Measurements from ENCODE around the gene FHIT.

Gene FHIT

GRCh38 chr3:59756934-59757333 lies 1494.3 kb downstream of the FHIT start:
- Histone ChIP-seq H3K4me1 (ENCODE audit: control insufficient read depth in 5 of 5, insufficient read depth in 5 of 5, low read length in 5 of 5) (peaks cover 0 to 12% (median 6%) of the 10 kb centered on the region in 5 donors), H3K9ac (ENCODE audit: low read length in 5 of 5) (no peak overlapping the region), H3K4me3 (ENCODE audit: low read depth in 1 of 5, low read length in 5 of 5) (no peak overlapping the region)

GRCh38 chr3:59754456-59755129 lies 1496.7 kb downstream of the FHIT start:
- Histone ChIP-seq H3K36me3 (ENCODE audit: control insufficient read depth in 5 of 5, insufficient read depth in 5 of 5, low read length in 5 of 5) (no peaks in the 10 kb centered on the region), H3K4me3 (ENCODE audit: low read depth in 1 of 5, low read length in 5 of 5) (no peak overlapping the region), H3K9ac (ENCODE audit: low read length in 5 of 5) (no peak overlapping the region), H3K27me3 (ENCODE audit: control insufficient read depth in 5 of 5, insufficient read depth in 4 of 5, low read length in 5 of 5) (no peaks in the 10 kb centered on the region), H3K27ac (ENCODE audit: low read depth, low read length) (no peak overlapping the region), H3K9me3 (ENCODE audit: control insufficient read depth in 5 of 5, low read length in 5 of 5) (no peaks in the 10 kb centered on the region), H3K4me1 (ENCODE audit: control insufficient read depth in 5 of 5, insufficient read depth in 5 of 5, low read length in 5 of 5) (peaks cover 0 to 12% (median 6%) of the 10 kb centered on the region in 5 donors)

More at GRCh38 chr3:59756934-59757333, 1494.3 kb downstream of the FHIT start:
- Histone ChIP-seq H3K9me3 (ENCODE audit: control insufficient read depth in 5 of 5, low read length in 5 of 5) (no peaks in the 10 kb centered on the region), H3K27me3 (ENCODE audit: control insufficient read depth in 5 of 5, insufficient read depth in 4 of 5, low read length in 5 of 5) (no peaks in the 10 kb centered on the region), H3K27ac (ENCODE audit: low read depth, low read length) (no peak overlapping the region), H3K36me3 (ENCODE audit: control insufficient read depth in 5 of 5, insufficient read depth in 5 of 5, low read length in 5 of 5) (no peaks in the 10 kb centered on the region)

- H3K9ac ChIP-seq (ENCODE audit: low read length in 5 of 5): no peak overlapping the region
Observed at GRCh38 chr3:59753808-59754450, 1497.3 kb downstream of the FHIT start.

GRCh38 chr3:59752925-59753324 lies 1498.3 kb downstream of the FHIT start:
- Histone ChIP-seq H3K27ac (ENCODE audit: low read depth, low read length) (no peak overlapping the region), H3K4me1 (ENCODE audit: control insufficient read depth in 5 of 5, insufficient read depth in 5 of 5, low read length in 5 of 5) (peaks cover 0 to 12% (median 6%) of the 10 kb centered on the region in 5 donors), H3K9me3 (ENCODE audit: control insufficient read depth in 5 of 5, low read length in 5 of 5) (no peaks in the 10 kb centered on the region), H3K9ac (ENCODE audit: low read length in 5 of 5) (no peak overlapping the region), H3K36me3 (ENCODE audit: control insufficient read depth in 5 of 5, insufficient read depth in 5 of 5, low read length in 5 of 5) (no peaks in the 10 kb centered on the region), H3K27me3 (ENCODE audit: control insufficient read depth in 5 of 5, insufficient read depth in 4 of 5, low read length in 5 of 5) (no peaks in the 10 kb centered on the region), H3K4me3 (ENCODE audit: low read depth in 1 of 5, low read length in 5 of 5) (no peak overlapping the region)

More at GRCh38 chr3:59753808-59754450, 1497.3 kb downstream of the FHIT start:
- Histone ChIP-seq H3K9me3 (ENCODE audit: control insufficient read depth in 5 of 5, low read length in 5 of 5) (no peaks in the 10 kb centered on the region), H3K36me3 (ENCODE audit: control insufficient read depth in 5 of 5, insufficient read depth in 5 of 5, low read length in 5 of 5) (no peaks in the 10 kb centered on the region), H3K27ac (ENCODE audit: low read depth, low read length) (no peak overlapping the region), H3K4me3 (ENCODE audit: low read depth in 1 of 5, low read length in 5 of 5) (no peak overlapping the region), H3K4me1 (ENCODE audit: control insufficient read depth in 5 of 5, insufficient read depth in 5 of 5, low read length in 5 of 5) (peaks cover 0 to 12% (median 6%) of the 10 kb centered on the region in 5 donors), H3K27me3 (ENCODE audit: control insufficient read depth in 5 of 5, insufficient read depth in 4 of 5, low read length in 5 of 5) (no peaks in the 10 kb centered on the region)

- no peak overlapping the region for H3K9ac ChIP-seq (ENCODE audit: low read length in 5 of 5)
Observed at GRCh38 chr3:59751606-59752005, 1499.6 kb downstream of the FHIT start.

GRCh38 chr3:59750391-59750790 lies 1500.9 kb downstream of the FHIT start:
- H3K9ac ChIP-seq (ENCODE audit: low read length in 5 of 5): no peak overlapping the region
- no peaks in the 10 kb centered on the region for H3K4me1 ChIP-seq (ENCODE audit: control insufficient read depth in 5 of 5, insufficient read depth in 5 of 5, low read length in 5 of 5)
- no peaks in the 10 kb centered on the region for H3K27me3 ChIP-seq (ENCODE audit: control insufficient read depth in 5 of 5, insufficient read depth in 4 of 5, low read length in 5 of 5)
- H3K9me3 ChIP-seq (ENCODE audit: control insufficient read depth in 5 of 5, low read length in 5 of 5): no peaks in the 10 kb centered on the region
- H3K27ac ChIP-seq (ENCODE audit: low read depth, low read length): no peak overlapping the region
- H3K4me3 ChIP-seq (ENCODE audit: low read depth in 1 of 5, low read length in 5 of 5): no peak overlapping the region
- no peaks in the 10 kb centered on the region for H3K36me3 ChIP-seq (ENCODE audit: control insufficient read depth in 5 of 5, insufficient read depth in 5 of 5, low read length in 5 of 5)

More at GRCh38 chr3:59751606-59752005, 1499.6 kb downstream of the FHIT start:
- Histone ChIP-seq H3K27ac (ENCODE audit: low read depth, low read length) (no peak overlapping the region), H3K27me3 (ENCODE audit: control insufficient read depth in 5 of 5, insufficient read depth in 4 of 5, low read length in 5 of 5) (no peaks in the 10 kb centered on the region), H3K9me3 (ENCODE audit: control insufficient read depth in 5 of 5, low read length in 5 of 5) (no peaks in the 10 kb centered on the region), H3K36me3 (ENCODE audit: control insufficient read depth in 5 of 5, insufficient read depth in 5 of 5, low read length in 5 of 5) (no peaks in the 10 kb centered on the region), H3K4me3 (ENCODE audit: low read depth in 1 of 5, low read length in 5 of 5) (no peak overlapping the region), H3K4me1 (ENCODE audit: control insufficient read depth in 5 of 5, insufficient read depth in 5 of 5, low read length in 5 of 5) (peaks cover 0 to 2% (median 0%) of the 10 kb centered on the region in 5 donors)

- Histone ChIP-seq H3K4me1 (ENCODE audit: control insufficient read depth in 5 of 5, insufficient read depth in 5 of 5, low read length in 5 of 5) (no peaks in the 10 kb centered on the region), H3K4me3 (ENCODE audit: low read depth in 1 of 5, low read length in 5 of 5) (no peak overlapping the region), H3K9me3 (ENCODE audit: control insufficient read depth in 5 of 5, low read length in 5 of 5) (peaks cover 0 to 4% (median 0%) of the 10 kb centered on the region in 5 donors), H3K27ac (ENCODE audit: low read depth, low read length) (no peak overlapping the region), H3K36me3 (ENCODE audit: control insufficient read depth in 5 of 5, insufficient read depth in 5 of 5, low read length in 5 of 5) (no peaks in the 10 kb centered on the region), H3K9ac (ENCODE audit: low read length in 5 of 5) (no peak overlapping the region), H3K27me3 (ENCODE audit: control insufficient read depth in 5 of 5, insufficient read depth in 4 of 5, low read length in 5 of 5) (no peaks in the 10 kb centered on the region)
Observed at GRCh38 chr3:59749291-59749690, 1502.0 kb downstream of the FHIT start.

GRCh38 chr3:59746585-59746984 lies 1504.7 kb downstream of the FHIT start:
- Histone ChIP-seq H3K4me1 (ENCODE audit: control insufficient read depth in 5 of 5, insufficient read depth in 5 of 5, low read length in 5 of 5) (no peaks in the 10 kb centered on the region), H3K36me3 (ENCODE audit: control insufficient read depth in 5 of 5, insufficient read depth in 5 of 5, low read length in 5 of 5) (no peaks in the 10 kb centered on the region), H3K4me3 (ENCODE audit: low read depth in 1 of 5, low read length in 5 of 5) (no peak overlapping the region), H3K27ac (ENCODE audit: low read depth, low read length) (no peak overlapping the region), H3K9me3 (ENCODE audit: control insufficient read depth in 5 of 5, low read length in 5 of 5) (peaks cover 0 to 4% (median 0%) of the 10 kb centered on the region in 5 donors), H3K27me3 (ENCODE audit: control insufficient read depth in 5 of 5, insufficient read depth in 4 of 5, low read length in 5 of 5) (no peaks in the 10 kb centered on the region), H3K9ac (ENCODE audit: low read length in 5 of 5) (no peak overlapping the region)

- no peak overlapping the region for H3K9ac ChIP-seq (ENCODE audit: low read length in 5 of 5)
- no peak overlapping the region for H3K27ac ChIP-seq (ENCODE audit: low read depth, low read length)
- H3K27me3 ChIP-seq (ENCODE audit: control insufficient read depth in 5 of 5, insufficient read depth in 4 of 5, low read length in 5 of 5): peaks cover 0 to 3% (median 0%) of the 10 kb centered on the region in 5 donors
- H3K36me3 ChIP-seq (ENCODE audit: control insufficient read depth in 5 of 5, insufficient read depth in 5 of 5, low read length in 5 of 5): no peaks in the 10 kb centered on the region
- no peaks in the 10 kb centered on the region for H3K4me1 ChIP-seq (ENCODE audit: control insufficient read depth in 5 of 5, insufficient read depth in 5 of 5, low read length in 5 of 5)
- H3K4me3 ChIP-seq (ENCODE audit: low read depth in 1 of 5, low read length in 5 of 5): no peak overlapping the region
- H3K9me3 ChIP-seq (ENCODE audit: control insufficient read depth in 5 of 5, low read length in 5 of 5): no peaks in the 10 kb centered on the region
Observed at GRCh38 chr3:59737241-59737640, 1514.0 kb downstream of the FHIT start.

- no peak overlapping the region for H3K9ac ChIP-seq (ENCODE audit: low read length in 5 of 5)
Observed at GRCh38 chr3:59734061-59734460, 1517.2 kb downstream of the FHIT start.

More at GRCh38 chr3:59734061-59734460, 1517.2 kb downstream of the FHIT start:
- Histone ChIP-seq H3K27me3 (ENCODE audit: control insufficient read depth in 5 of 5, insufficient read depth in 4 of 5, low read length in 5 of 5) (peaks cover 0 to 3% (median 0%) of the 10 kb centered on the region in 5 donors), H3K9me3 (ENCODE audit: control insufficient read depth in 5 of 5, low read length in 5 of 5) (no peaks in the 10 kb centered on the region), H3K36me3 (ENCODE audit: control insufficient read depth in 5 of 5, insufficient read depth in 5 of 5, low read length in 5 of 5) (no peaks in the 10 kb centered on the region), H3K4me3 (ENCODE audit: low read depth in 1 of 5, low read length in 5 of 5) (no peak overlapping the region), H3K27ac (ENCODE audit: low read depth, low read length) (no peak overlapping the region), H3K4me1 (ENCODE audit: control insufficient read depth in 5 of 5, insufficient read depth in 5 of 5, low read length in 5 of 5) (no peaks in the 10 kb centered on the region)
